GM18907 (cell line): ENCODE results near the gene TARS3.

ENCODE experiments used
- ATAC-seq: cut with Tn5 transposase; IDR thresholded peaks from one replicate; pipeline ENCODE4 v1.9.1; 2021; ENCODE audit warnings: mild to moderate bottlenecking, moderate library complexity; ENCODE audit not compliant: unreplicated experiment

Gene TARS3

GRCh38 chr15:101608201-101608600, 116.1 kb downstream of the TARS3 start:
- ATAC-seq, result no peak

- ATAC-seq, result no peak
Observed at GRCh38 chr15:101607108-101607507, 117.2 kb downstream of the TARS3 start.

GRCh38 chr15:101604124-101604874, 120.0 kb downstream of the TARS3 start:
- no peak for ATAC-seq
